ENCODE results near the gene OTOP3. TPM values are rescaled to one million over a fixed set of nuclear protein-coding genes. Genes with fewer than 3 reads are reported as not detected.

The OTOP3 gene
- total RNA-seq, 1 experiment from 2014 or later = not detected

DNA sequence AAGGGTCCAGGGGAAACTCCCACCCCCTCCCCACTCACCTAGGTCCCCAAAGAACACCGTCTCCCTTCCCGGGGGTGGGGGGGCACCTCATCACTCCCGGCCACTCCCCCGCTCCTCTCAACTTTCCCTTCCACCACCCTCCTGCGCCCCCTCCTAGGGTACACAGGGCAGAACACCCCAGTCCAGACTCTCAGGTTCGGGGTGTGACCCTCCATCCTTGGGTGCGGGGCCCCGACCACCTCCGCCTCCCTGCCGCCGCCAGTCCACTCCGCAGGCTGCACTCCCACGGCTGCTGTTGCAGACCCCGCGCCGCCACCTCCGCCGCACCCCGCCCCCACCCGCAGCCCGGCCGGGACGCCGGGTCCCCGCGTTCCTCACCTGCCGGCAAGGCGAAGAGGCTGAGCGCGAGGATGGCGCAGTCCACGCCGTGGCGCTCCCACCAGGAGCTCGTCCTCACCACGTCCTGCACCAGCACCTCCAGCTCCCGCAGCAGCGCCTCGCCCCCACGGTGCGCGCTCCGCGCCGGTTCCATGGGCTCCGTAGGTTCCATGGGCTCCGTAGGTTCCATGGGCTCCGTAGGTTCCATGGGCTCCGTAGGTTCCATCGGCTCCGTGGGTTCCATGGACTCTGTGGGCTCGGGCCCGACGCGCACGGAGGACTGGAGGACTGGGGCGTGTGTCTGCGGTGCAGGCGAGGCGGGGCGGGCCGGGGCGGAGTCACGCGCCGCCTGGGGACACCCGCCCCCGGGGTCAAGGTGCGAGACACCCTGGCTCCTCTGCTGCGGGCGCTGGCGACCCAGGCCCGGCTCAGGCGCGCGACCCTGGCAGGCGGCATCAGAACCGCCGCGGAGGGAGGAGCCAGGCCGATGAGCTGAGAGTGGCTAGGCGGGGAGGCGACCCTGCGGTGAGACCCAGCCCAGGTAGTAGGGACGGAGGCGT lies 42.5 kb upstream of the OTOP3 start, which contains the start of gene FADS6:
FADS6 (minus strand) TSS at position 660 of the 938 bp plus-strand sequence; CDS start at position 622, 38 bp downstream.
- peak within 1 kb of the TSS; percentile 3 for H3K18ac ChIP-seq (ENCODE audit: insufficient read length, low read depth, low read length)
- no peak within 1 kb of the TSS for H4K5ac ChIP-seq (ENCODE audit: insufficient read length, low read depth, low read length)
- TF ChIP-seq, protein P1, sequence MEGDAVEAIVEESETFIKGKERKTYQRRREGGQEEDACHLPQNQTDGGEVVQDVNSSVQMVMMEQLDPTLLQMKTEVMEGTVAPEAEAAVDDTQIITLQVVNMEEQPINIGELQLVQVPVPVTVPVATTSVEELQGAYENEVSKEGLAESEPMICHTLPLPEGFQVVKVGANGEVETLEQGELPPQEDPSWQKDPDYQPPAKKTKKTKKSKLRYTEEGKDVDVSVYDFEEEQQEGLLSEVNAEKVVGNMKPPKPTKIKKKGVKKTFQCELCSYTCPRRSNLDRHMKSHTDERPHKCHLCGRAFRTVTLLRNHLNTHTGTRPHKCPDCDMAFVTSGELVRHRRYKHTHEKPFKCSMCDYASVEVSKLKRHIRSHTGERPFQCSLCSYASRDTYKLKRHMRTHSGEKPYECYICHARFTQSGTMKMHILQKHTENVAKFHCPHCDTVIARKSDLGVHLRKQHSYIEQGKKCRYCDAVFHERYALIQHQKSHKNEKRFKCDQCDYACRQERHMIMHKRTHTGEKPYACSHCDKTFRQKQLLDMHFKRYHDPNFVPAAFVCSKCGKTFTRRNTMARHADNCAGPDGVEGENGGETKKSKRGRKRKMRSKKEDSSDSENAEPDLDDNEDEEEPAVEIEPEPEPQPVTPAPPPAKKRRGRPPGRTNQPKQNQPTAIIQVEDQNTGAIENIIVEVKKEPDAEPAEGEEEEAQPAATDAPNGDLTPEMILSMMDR (conservative IDR thresholded peaks at IDR 0.05) = no peak
- Mint-ChIP-seq H3K4me1 (peaks cover 9 to 18% of the 10 kb centered on the region in 2 experiments), H3K27ac (no peak within 1 kb of the TSS), H3K36me3 (ENCODE audit: insufficient read depth in 1 of 3, low read depth in 3 of 3) (no peaks in the 10 kb centered on the region), H3K4me3 (peak within 1 kb of the TSS; percentile 58 to 83), H3K27me3 (ENCODE audit: low read depth) (peaks cover 87% of the 10 kb centered on the region), H3K9me3 (no peaks in the 10 kb centered on the region)
- no peaks in the 10 kb centered on the region for H3K4me1 ChIP-seq (ENCODE audit: insufficient read depth, low read length)
- H3K27ac ChIP-seq (ENCODE audit: insufficient read length, low read depth, low read length) = no peak within 1 kb of the TSS
- H3T11ph ChIP-seq (ENCODE audit: low read length) = no peak within 1 kb of the TSS
- no peak within 1 kb of the TSS for H3K9ac ChIP-seq (ENCODE audit: extremely low read depth, insufficient read length, low read length)
- no peak within 1 kb of the TSS for H2AFZ ChIP-seq (ENCODE audit: low read length)
- no peak within 1 kb of the TSS for H3K56ac ChIP-seq (ENCODE audit: insufficient read length, low read depth, low read length)
- no peak within 1 kb of the TSS for H4K91ac ChIP-seq (ENCODE audit: insufficient read length, low read depth, low read length)
- no peaks in the 10 kb centered on the region for H3K9me3 ChIP-seq (ENCODE audit: control insufficient read depth, low read depth, low read length)
- no peak for DNase-seq
- no peak within 1 kb of the TSS; the same call in 1 of the 2 replicates for H3K14ac ChIP-seq (ENCODE audit: insufficient read depth, low read length)
- H3K23me2 ChIP-seq (ENCODE audit: insufficient read length, low read depth, low read length, poor library complexity, severe bottlenecking) = peaks cover 8% of the 10 kb centered on the region
- no peaks in the 10 kb centered on the region for H4K20me1 ChIP-seq (ENCODE audit: control insufficient read depth, insufficient read depth, insufficient read length)
- H2BK120ac ChIP-seq (ENCODE audit: low read depth, low read length, poor library complexity, severe bottlenecking) = no peak within 1 kb of the TSS
- no peak within 1 kb of the TSS for H2BK12ac ChIP-seq (ENCODE audit: insufficient read length, low read depth, low read length)
- no peaks in the 10 kb centered on the region for H3K79me2 ChIP-seq (ENCODE audit: insufficient read depth, low read length)
- H3K79me1 ChIP-seq (ENCODE audit: insufficient read depth, low read depth, low read length, poor library complexity, severe bottlenecking) = no peaks in the 10 kb centered on the region
- peak within 1 kb of the TSS; percentile 78 for H3K4me2 ChIP-seq (ENCODE audit: insufficient read depth, insufficient read length, low read length)
- no peak within 1 kb of the TSS for H4K8ac ChIP-seq (replicated peaks; ENCODE audit: insufficient read length, low read depth, low read length)
- no peak within 1 kb of the TSS for H2BK15ac ChIP-seq (ENCODE audit: low read depth, low read length)
- no peak within 1 kb of the TSS for H3K23ac ChIP-seq (ENCODE audit: insufficient read length, low read depth, low read length)
- no CpG with 5 or more reads among the region's 86 CpGs for WGBS (ENCODE audit: extremely low coverage, insufficient read length, low lambda C conversion rate)
- H2BK20ac ChIP-seq (ENCODE audit: low read depth, low read length, poor library complexity, severe bottlenecking) = no peak within 1 kb of the TSS
- no peak within 1 kb of the TSS for H3K4ac ChIP-seq (ENCODE audit: low read depth, low read length)
- H3K27me3 ChIP-seq (ENCODE audit: insufficient read depth, low read length) = peaks cover 27% of the 10 kb centered on the region; the same call in 1 of the 2 replicates
- H2BK5ac ChIP-seq (ENCODE audit: insufficient read length, low read length) = no peak within 1 kb of the TSS
- no peak within 1 kb of the TSS for H2AK5ac ChIP-seq (ENCODE audit: insufficient read length, low read length)

Data from H9 (cell line).